ENCODE results near the gene A4GALT.

GRCh38 chr22:42763965-42764480, 43.4 kb upstream of the A4GALT start:
- TF ChIP-seq MXD4 (CRISPR knock-in tag; IDR thresholded peaks at IDR 0.05; ENCODE audit: borderline replicate concordance) (no peak), CTCF (IDR thresholded peaks at IDR 0.05) (no peak), USF1 (CRISPR knock-in tag; IDR thresholded peaks at IDR 0.05) (no peak), IRF2 (CRISPR knock-in tag; IDR thresholded peaks at IDR 0.05; ENCODE audit: borderline replicate concordance, low read depth) (no peak), NR3C1 (CRISPR knock-in tag; conservative IDR thresholded peaks at IDR 0.05; ENCODE audit: low read depth) (no peak), PRDM15 (CRISPR knock-in tag; IDR thresholded peaks at IDR 0.05) (no peak), HMGXB4 (CRISPR knock-in tag; IDR thresholded peaks at IDR 0.05) (no peak), TEAD4 (CRISPR knock-in tag; IDR thresholded peaks at IDR 0.05) (no peak), MAX (CRISPR knock-in tag; IDR thresholded peaks at IDR 0.05) (no peak), AFF4 (CRISPR knock-in tag; IDR thresholded peaks at IDR 0.05; ENCODE audit: borderline replicate concordance) (no peak), JAZF1 (CRISPR knock-in tag; IDR thresholded peaks at IDR 0.05) (no peak), ATF3 (CRISPR knock-in tag; conservative IDR thresholded peaks at IDR 0.05) (no peak), SP1 (CRISPR knock-in tag; conservative IDR thresholded peaks at IDR 0.05) (no peak), TP53 (CRISPR knock-in tag; IDR thresholded peaks at IDR 0.05) (no peak)

Measured in WTC11 (cell line).